Urinary bladder (tissue), 2 donors: Measurements from ENCODE around the gene VBP1. TPM values are rescaled to one million over a fixed set of nuclear protein-coding genes. Genes with fewer than 3 reads are reported as not detected.

ENCODE experiments used
- polyA plus RNA-seq: library from polyadenylated mRNA; stranded (reverse); fragments of 200-250 nt; gene quantifications from one replicate; pipeline ENCODE4 v1.2.3, GENCODE V29; 2013
- total RNA-seq: library from RNA; depleted of rRNA; stranded (reverse); fragments of >200 nt; gene quantifications from one replicate; pipeline ENCODE4 v1.2.3, GENCODE V29; 2014
- donor health status: healthy.

VBP1 gene
- total and polyA plus RNA-seq, 2 donors: 34.9 to 91.9 TPM

Other genes starting within 250 kb of the VBP1 start
- gene F8, start 193.7 kb upstream of the VBP1 start, total RNA-seq: 10.1 TPM
- 14.7 TPM for gene F8, start 193.7 kb upstream of the VBP1 start, polyA plus RNA-seq
- gene FUNDC2, start 189.6 kb upstream of the VBP1 start, total RNA-seq: 56.6 TPM
- 162 TPM for gene FUNDC2, start 189.6 kb upstream of the VBP1 start, polyA plus RNA-seq
- 11.8 TPM for gene CMC4, start 145.3 kb upstream of the VBP1 start, total RNA-seq
- 20.1 TPM for gene CMC4, start 145.3 kb upstream of the VBP1 start, polyA plus RNA-seq
- 11.7 TPM for gene MTCP1, start 145.3 kb upstream of the VBP1 start, total RNA-seq
- gene MTCP1, start 145.3 kb upstream of the VBP1 start, polyA plus RNA-seq: 7.3 TPM
- 16.3 TPM for gene BRCC3, start 145.0 kb upstream of the VBP1 start, total RNA-seq
- 12.1 TPM for gene BRCC3, start 145.0 kb upstream of the VBP1 start, polyA plus RNA-seq
- 1.4 TPM for gene RAB39B, start 48.0 kb downstream of the VBP1 start, total RNA-seq
- 0.29 TPM for gene RAB39B, start 48.0 kb downstream of the VBP1 start, polyA plus RNA-seq
- 13.6 TPM for gene CLIC2, start 118.2 kb downstream of the VBP1 start, total RNA-seq
- 14.4 TPM for gene CLIC2, start 118.2 kb downstream of the VBP1 start, polyA plus RNA-seq
- not detected for gene F8A2, start 165.6 kb downstream of the VBP1 start, total RNA-seq
- not detected for gene F8A2, start 165.6 kb downstream of the VBP1 start, polyA plus RNA-seq
- gene F8A3, start 242.2 kb downstream of the VBP1 start, total RNA-seq: 1.6 TPM
- gene F8A3, start 242.2 kb downstream of the VBP1 start, polyA plus RNA-seq: 6.4 TPM